ENCODE measurements around the gene C20orf204. TPM values are rescaled to one million over a fixed set of nuclear protein-coding genes. Genes with fewer than 3 reads are reported as not detected.
"Not testable (repeated sequence)": the region's sequence is repeated elsewhere in the genome, so short reads cannot be mapped to it uniquely, and the experiment has no call there.

C20orf204 gene
- 0.95 TPM for total RNA-seq
- 0.71 TPM for polyA plus RNA-seq

DNA sequence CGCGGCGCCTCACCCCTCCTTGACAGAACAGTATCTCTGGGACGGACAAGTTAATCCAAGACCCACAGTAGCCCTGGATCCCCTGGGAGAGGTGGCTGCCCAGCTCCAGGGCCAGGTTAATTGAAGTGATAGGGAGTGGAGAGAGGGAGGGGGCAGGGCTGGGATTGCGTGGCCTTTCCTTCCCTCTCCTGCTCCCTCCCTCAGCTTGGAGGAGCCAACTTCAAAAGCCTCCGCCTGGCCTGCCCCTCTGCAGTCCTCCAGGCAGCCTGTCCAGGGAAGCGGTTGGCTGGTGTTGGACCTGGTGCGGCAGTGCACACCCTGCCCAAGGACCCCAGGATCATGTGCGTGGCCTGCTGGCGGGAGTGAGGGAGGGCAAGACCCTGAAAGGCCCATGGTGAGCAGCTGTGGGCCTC, at the start of gene C20orf204:
TSS of gene C20orf204 (plus strand) at position 250 of the 413 bp plus-strand sequence. CDS start at position 392, 142 bp downstream.
- 73% methylated on average over 10 of the region's 10 CpGs for WGBS
- no peaks in the 10 kb centered on the region for H3K4me1 ChIP-seq (ENCODE audit: insufficient read depth)
- peaks cover 3% of the 10 kb centered on the region for H3K36me3 ChIP-seq (ENCODE audit: insufficient read depth)
- H3K27ac ChIP-seq (ENCODE audit: low read depth), result no peak within 1 kb of the TSS
- H3K4me3 ChIP-seq (ENCODE audit: low read depth, low read length), result no peak within 1 kb of the TSS
- DNase-seq (ENCODE audit: extremely low spot score), result no peak

GRCh38 chr20:64000906-64001305, 35.1 kb upstream of the C20orf204 start:
- DNase-seq (ENCODE audit: extremely low spot score), result no peak
- Histone ChIP-seq H3K27ac (ENCODE audit: low read depth) (no peak overlapping the region), H3K36me3 (ENCODE audit: insufficient read depth) (peaks cover 7% of the 10 kb centered on the region), H3K4me3 (ENCODE audit: low read depth, low read length) (no peak overlapping the region), H3K4me1 (ENCODE audit: insufficient read depth) (no peaks in the 10 kb centered on the region)
- WGBS, result 90% methylated on average over 12 of the region's 12 CpGs

GRCh38 chr20:64001607-64002011, 34.4 kb upstream of the C20orf204 start:
- H3K36me3 ChIP-seq (ENCODE audit: insufficient read depth), result peaks cover 7% of the 10 kb centered on the region
- 72% methylated on average over 11 of the region's 11 CpGs for WGBS

GRCh38 chr20:64003960-64004725, 31.8 kb upstream of the C20orf204 start:
- peaks cover 5% of the 10 kb centered on the region for H3K36me3 ChIP-seq (ENCODE audit: insufficient read depth)
- H3K4me3 ChIP-seq (ENCODE audit: low read depth, low read length), result no peak overlapping the region
- no peak for DNase-seq (ENCODE audit: extremely low spot score)
- no peak overlapping the region for H3K27ac ChIP-seq (ENCODE audit: low read depth)
- no peaks in the 10 kb centered on the region for H3K4me1 ChIP-seq (ENCODE audit: insufficient read depth)
- 80% methylated on average over 7 of the region's 7 CpGs for WGBS

More at GRCh38 chr20:64001607-64002011, 34.4 kb upstream of the C20orf204 start:
- DNase-seq (ENCODE audit: extremely low spot score), result no peak
- no peak overlapping the region for H3K4me3 ChIP-seq (ENCODE audit: low read depth, low read length)
- H3K27ac ChIP-seq (ENCODE audit: low read depth), result no peak overlapping the region
- no peaks in the 10 kb centered on the region for H3K4me1 ChIP-seq (ENCODE audit: insufficient read depth)

DNA sequence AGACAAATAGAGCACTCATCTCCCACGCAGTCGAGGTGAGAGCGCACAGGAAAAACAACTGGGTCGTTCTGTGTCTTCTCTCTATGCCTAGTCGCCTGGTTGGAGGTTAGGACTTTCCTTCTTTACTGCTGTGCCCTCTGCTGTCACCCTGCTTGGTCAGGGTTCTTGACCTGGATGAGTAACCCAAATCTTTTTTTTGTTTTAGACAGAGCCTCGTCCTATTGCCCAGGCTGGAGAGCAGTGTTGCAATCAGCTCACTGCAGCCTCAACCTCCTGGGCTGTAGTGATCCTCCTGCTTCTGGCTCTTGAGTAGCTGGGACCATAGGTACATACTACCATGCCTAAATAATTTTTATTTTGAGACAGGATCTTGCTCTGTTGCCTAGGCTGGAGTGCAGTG, 30.6 kb upstream of the C20orf204 start:
- H3K36me3 ChIP-seq (ENCODE audit: insufficient read depth), result peaks cover 3% of the 10 kb centered on the region
- H3K27ac ChIP-seq (ENCODE audit: low read depth), result no peak overlapping the region
- WGBS, result 82% methylated on average over 6 of the region's 6 CpGs
- no peak overlapping the region for H3K4me3 ChIP-seq (ENCODE audit: low read depth, low read length)
- no peak for DNase-seq (ENCODE audit: extremely low spot score)
- no peaks in the 10 kb centered on the region for H3K4me1 ChIP-seq (ENCODE audit: insufficient read depth)

- H3K27ac ChIP-seq (ENCODE audit: low read depth), result no peak overlapping the region
- peaks cover 5% of the 10 kb centered on the region for H3K36me3 ChIP-seq (ENCODE audit: insufficient read depth)
- H3K4me1 ChIP-seq (ENCODE audit: insufficient read depth), result no peaks in the 10 kb centered on the region
- DNase-seq (ENCODE audit: extremely low spot score), result no peak
- H3K4me3 ChIP-seq (ENCODE audit: low read depth, low read length), result no peak overlapping the region
- 71% methylated on average over 10 of the region's 10 CpGs for WGBS
Measured at GRCh38 chr20:64006490-64006889, 29.5 kb upstream of the C20orf204 start.

DNA sequence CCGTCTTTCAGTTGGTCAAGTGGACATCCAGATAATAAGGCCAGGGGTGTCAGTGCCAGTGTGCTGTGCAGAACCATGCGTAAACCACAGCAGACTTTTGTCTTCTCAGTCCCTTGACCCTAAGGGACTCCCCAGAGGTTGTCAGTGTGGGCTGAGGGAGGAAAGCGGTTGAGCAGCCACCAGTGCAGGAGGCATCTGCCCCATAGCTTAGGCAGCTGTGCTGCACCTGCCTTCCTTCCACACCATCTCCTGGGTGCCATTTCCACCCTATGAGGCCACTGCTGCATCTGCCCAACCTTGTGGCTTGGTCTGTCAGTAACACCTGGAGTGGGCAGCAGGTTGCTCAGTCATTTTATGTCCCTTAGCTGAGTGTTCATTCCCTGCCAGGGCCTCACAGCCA, 29.1 kb upstream of the C20orf204 start:
- H3K27ac ChIP-seq (ENCODE audit: low read depth), result no peak overlapping the region
- DNase-seq (ENCODE audit: extremely low spot score), result no peak
- H3K36me3 ChIP-seq (ENCODE audit: insufficient read depth), result peaks cover 5% of the 10 kb centered on the region
- WGBS, result 92% methylated on average over 3 of the region's 3 CpGs
- no peak overlapping the region for H3K4me3 ChIP-seq (ENCODE audit: low read depth, low read length)
- H3K4me1 ChIP-seq (ENCODE audit: insufficient read depth), result no peaks in the 10 kb centered on the region

GRCh38 chr20:64009811-64010387, 26.1 kb upstream of the C20orf204 start:
- no peak overlapping the region for H3K27ac ChIP-seq (ENCODE audit: low read depth)
- no peak for DNase-seq (ENCODE audit: extremely low spot score)
- peaks cover 5% of the 10 kb centered on the region for H3K36me3 ChIP-seq (ENCODE audit: insufficient read depth)
- no peak overlapping the region for H3K4me3 ChIP-seq (ENCODE audit: low read depth, low read length)
- WGBS, result 92% methylated on average over 13 of the region's 13 CpGs
- H3K4me1 ChIP-seq (ENCODE audit: insufficient read depth), result no peaks in the 10 kb centered on the region

GRCh38 chr20:64010711-64011237, 25.2 kb upstream of the C20orf204 start:
- Histone ChIP-seq H3K4me3 (ENCODE audit: low read depth, low read length) (no peak overlapping the region), H3K4me1 (ENCODE audit: insufficient read depth) (no peaks in the 10 kb centered on the region), H3K36me3 (ENCODE audit: insufficient read depth) (peaks cover 5% of the 10 kb centered on the region), H3K27ac (ENCODE audit: low read depth) (no peak overlapping the region)
- WGBS, result 89% methylated on average over 8 of the region's 8 CpGs
- DNase-seq (ENCODE audit: extremely low spot score), result no peak

DNA sequence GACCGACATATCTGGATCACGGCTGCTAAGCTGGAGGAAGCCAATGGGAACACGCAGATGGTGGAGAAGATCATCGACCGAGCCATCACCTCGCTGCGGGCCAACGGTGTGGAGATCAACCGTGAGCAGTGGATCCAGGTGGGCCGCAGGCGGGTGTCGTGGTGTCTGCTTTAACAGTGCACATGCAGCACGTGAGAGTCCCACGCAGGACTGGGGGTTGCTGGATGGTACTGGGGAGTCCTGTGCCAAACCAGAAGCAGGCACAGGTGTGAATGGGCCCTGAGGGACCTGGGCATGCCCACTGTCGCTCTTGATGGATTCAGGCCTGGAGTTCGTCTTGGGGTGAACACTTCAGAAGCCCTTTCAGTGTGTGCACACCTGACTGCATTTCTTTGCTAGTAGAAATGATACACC, 24.6 kb upstream of the C20orf204 start:
- 97% methylated on average over 16 of the region's 16 CpGs for WGBS
- DNase-seq (ENCODE audit: extremely low spot score), result no peak
- Histone ChIP-seq H3K4me1 (ENCODE audit: insufficient read depth) (no peaks in the 10 kb centered on the region), H3K36me3 (ENCODE audit: insufficient read depth) (peaks cover 5% of the 10 kb centered on the region), H3K4me3 (ENCODE audit: low read depth, low read length) (no peak overlapping the region), H3K27ac (ENCODE audit: low read depth) (no peak overlapping the region)

GRCh38 chr20:64012385-64013154, 23.4 kb upstream of the C20orf204 start:
- H3K4me3 ChIP-seq (ENCODE audit: low read depth, low read length); H3K4me1 ChIP-seq (ENCODE audit: insufficient read depth); H3K36me3 ChIP-seq (ENCODE audit: insufficient read depth); DNase-seq (ENCODE audit: extremely low spot score); H3K27ac ChIP-seq (ENCODE audit: low read depth): not testable (repeated sequence)
- WGBS, result 93% methylated on average over 11 of the region's 20 CpGs

GRCh38 chr20:64015635-64016034, 20.3 kb upstream of the C20orf204 start:
- 79% methylated on average over 2 of the region's 2 CpGs for WGBS
- H3K36me3 ChIP-seq (ENCODE audit: insufficient read depth), result peaks cover 5% of the 10 kb centered on the region

GRCh38 chr20:64021124-64021975, 14.6 kb upstream of the C20orf204 start:
- WGBS, result 95% methylated on average over 36 of the region's 36 CpGs
- no peak overlapping the region for H3K4me3 ChIP-seq (ENCODE audit: low read depth, low read length)
- no peak for DNase-seq (ENCODE audit: extremely low spot score)
- no peak overlapping the region for H3K27ac ChIP-seq (ENCODE audit: low read depth)
- H3K4me1 ChIP-seq (ENCODE audit: insufficient read depth), result no peaks in the 10 kb centered on the region
- peaks cover 3% of the 10 kb centered on the region for H3K36me3 ChIP-seq (ENCODE audit: insufficient read depth)

More at GRCh38 chr20:64015635-64016034, 20.3 kb upstream of the C20orf204 start:
- Histone ChIP-seq H3K4me1 (ENCODE audit: insufficient read depth) (no peaks in the 10 kb centered on the region), H3K27ac (ENCODE audit: low read depth) (no peak overlapping the region), H3K4me3 (ENCODE audit: low read depth, low read length) (no peak overlapping the region)
- no peak for DNase-seq (ENCODE audit: extremely low spot score)
